Stimulated activated CD8-positive, alpha-beta memory T cell treated with anti-CD3 and anti-CD28 coated beads, Interleukin-15, amount 100 ng/mL, for 24 hours (primary cell): ENCODE results near the gene MAML3.

ENCODE experiments used
- DNase-seq: peaks from one replicate; pipeline ENCODE4 v3.0.0-alpha.2; 2020; ENCODE audit warnings: low read depth

MAML3 gene

GRCh38 chr4:140003876-140004548 lies 150.0 kb downstream of the MAML3 start:
- DNase-seq, result no peak

GRCh38 chr4:140000232-140000631 lies 153.8 kb downstream of the MAML3 start:
- DNase-seq, result no peak

GRCh38 chr4:139988863-139989765 lies 164.9 kb downstream of the MAML3 start:
- no peak for DNase-seq

DNA sequence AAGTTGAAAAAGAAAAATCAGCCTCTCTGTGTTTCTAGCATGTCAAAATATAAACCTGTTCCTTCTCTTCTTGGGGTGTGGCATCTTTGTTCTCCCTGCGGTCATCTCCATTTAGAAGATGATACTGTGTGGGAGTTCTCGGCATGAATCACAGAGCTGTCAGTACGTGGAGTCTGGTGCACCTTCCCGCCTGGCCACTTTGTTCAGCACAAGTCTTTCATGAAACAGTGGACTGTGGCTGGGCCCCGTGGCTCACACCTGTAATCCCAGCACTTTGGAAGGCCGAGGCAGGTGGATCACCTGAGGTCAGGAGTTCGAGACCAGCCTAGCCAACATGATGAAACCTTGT lies 166.5 kb downstream of the MAML3 start:
- no peak for DNase-seq

- no peak for DNase-seq
These were observed 167.1 kb downstream of the MAML3 start for GRCh38 chr4:139986689-139987501.

DNA sequence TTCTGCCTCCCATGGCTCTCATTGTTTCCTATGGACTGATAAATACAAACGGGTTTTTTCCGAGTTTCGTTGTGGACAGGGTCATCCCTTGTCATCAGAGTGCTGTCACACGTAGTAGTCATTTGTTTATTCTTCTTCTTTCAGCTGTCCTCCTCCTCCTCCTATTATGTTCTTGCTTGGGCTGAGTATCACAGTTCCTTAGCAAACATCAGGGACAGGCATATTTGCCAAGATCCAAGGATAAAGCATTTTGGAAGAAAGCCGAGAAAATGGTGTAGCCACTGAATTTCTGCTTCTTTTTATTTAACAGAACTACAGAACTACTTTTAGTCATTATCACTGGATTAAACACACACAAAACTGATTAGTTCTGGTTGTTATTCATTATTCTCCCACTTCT lies 167.9 kb downstream of the MAML3 start:
- DNase-seq, result no peak

GRCh38 chr4:139985401-139985800 lies 168.6 kb downstream of the MAML3 start:
- DNase-seq, result no peak

- no peak for DNase-seq
These were observed 169.5 kb downstream of the MAML3 start for GRCh38 chr4:139984471-139984870.

GRCh38 chr4:139978692-139979091 lies 175.3 kb downstream of the MAML3 start:
- DNase-seq, result no peak

- DNase-seq, result no peak
These were observed 176.0 kb downstream of the MAML3 start for GRCh38 chr4:139977838-139978609.

- no peak for DNase-seq
These were observed 178.1 kb downstream of the MAML3 start for GRCh38 chr4:139975830-139976272.

DNA sequence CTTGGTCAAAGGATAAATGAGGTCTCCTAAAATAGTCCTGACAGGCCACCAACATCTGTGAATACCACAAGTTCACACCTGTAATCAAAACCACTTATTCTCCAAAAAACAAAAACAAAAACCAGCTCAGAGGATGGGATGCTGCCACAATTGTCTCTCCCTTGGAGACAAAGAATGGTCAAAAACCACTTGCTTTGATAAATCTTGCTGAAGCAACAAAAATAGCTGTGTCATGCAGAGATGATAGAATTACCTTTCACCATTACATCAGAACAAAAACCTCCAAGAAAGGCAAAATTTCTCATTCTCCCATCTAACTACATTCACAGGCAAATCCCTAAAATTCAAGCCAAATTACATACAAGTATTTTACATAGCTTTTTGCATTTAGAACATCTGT lies 180.4 kb downstream of the MAML3 start:
- no peak for DNase-seq

DNA sequence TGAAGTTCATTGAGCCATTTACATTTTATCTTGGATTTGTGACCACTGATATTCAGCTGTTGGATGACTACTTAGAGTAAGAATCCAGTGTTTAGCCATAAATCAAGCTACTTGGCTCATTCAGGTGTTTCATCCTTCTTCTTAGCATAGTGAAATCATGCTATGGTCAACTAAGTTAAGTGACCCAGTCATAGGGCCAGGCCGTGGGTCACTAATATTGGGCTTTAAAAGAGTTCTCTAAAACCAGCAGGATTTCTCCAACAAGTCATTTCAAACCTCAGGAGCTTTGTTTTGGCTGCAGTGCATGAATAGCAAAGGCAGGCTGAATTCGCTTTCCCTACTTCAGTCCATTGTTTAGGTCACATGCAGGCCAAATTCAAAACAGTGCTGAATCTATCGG lies 181.0 kb downstream of the MAML3 start:
- no peak for DNase-seq

DNA sequence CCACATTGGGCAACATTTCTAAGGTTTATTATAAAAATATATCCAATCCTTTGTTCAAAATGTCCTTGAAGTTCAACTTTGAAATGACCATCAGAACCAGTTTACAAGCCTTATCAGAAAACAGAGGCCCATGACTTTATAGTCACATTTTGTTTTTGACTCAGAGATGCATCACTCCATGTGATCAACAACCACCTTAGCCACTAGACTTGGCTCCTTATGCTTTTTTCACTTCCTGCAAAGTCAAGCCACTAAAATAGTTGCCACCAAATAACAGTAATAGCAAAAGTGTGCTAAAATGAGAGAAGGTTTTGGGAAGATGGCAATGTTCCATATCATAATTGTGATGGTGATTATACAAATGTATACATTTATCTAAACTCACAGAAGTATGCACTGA lies 181.7 kb downstream of the MAML3 start:
- no peak for DNase-seq

- no peak for DNase-seq
These were observed 182.9 kb downstream of the MAML3 start for GRCh38 chr4:139971111-139971510.

DNA sequence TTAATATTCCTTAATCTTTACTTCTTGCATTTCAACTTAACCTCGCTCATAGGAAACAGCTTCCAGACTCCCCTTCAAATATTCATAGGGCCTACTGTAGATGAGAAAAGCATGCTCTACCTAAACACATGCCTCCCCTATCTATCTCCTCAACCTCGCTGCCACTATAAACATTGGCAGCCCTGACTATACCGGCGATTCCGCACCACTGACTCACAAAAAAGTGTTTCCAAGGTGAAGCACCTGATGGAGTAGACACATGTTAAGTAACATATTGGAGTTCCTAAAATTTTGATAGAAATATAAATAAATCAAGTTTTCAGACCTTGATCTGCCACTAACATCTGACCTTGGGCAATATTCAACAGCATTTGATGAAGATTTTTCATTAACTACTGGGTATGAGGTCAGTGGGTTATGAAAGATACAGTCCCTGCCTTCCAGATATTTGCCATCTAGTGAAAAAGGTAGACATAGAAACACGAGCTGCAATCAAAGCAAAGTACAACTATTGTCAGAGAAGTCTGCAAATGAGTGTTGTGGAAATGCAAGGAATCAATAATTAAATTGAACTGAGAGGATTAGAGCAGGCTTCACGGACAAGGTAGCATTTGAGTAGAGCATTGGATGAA lies 184.2 kb downstream of the MAML3 start:
- DNase-seq, result no peak

- DNase-seq, result no peak
These were observed 185.2 kb downstream of the MAML3 start for GRCh38 chr4:139968831-139969230.

GRCh38 chr4:139966383-139966782 lies 187.6 kb downstream of the MAML3 start:
- no peak for DNase-seq

DNA sequence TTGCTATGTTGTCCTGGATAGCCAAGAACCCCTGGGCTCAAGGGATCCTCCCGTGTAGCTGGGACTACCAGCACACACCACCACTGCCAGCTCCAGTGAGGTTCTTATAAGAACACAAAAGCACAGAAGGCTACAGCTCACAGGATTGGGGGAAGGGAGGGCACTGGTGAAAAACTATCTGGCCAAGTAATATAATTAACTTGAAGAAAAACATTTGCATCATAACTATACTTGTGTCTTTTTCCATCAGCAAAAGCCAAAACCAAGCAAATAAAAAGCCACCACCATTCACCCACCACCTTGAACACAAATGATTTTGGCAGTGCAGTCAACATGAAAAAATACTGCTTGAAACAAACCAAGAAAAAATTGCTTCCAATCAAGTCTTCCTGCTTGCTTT lies 188.2 kb downstream of the MAML3 start:
- no peak for DNase-seq

GRCh38 chr4:139963708-139964107 lies 190.3 kb downstream of the MAML3 start:
- DNase-seq, result no peak

GRCh38 chr4:139962130-139962684 lies 191.8 kb downstream of the MAML3 start:
- DNase-seq, result no peak
